Measurements from ENCODE around the gene EVI2B. TPM values are rescaled to one million over a fixed set of nuclear protein-coding genes. Genes with fewer than 3 reads are reported as not detected.

The EVI2B gene
- total RNA-seq, 1 donor from 2014 or later, result not detected

- TF ChIP-seq CTCF (conservative IDR thresholded peaks at IDR 0.05; ENCODE audit: low read depth, low read length), result no peak
- no peak for DNase-seq (ENCODE audit: low read depth)
- no peak overlapping the region for H3K4me3 ChIP-seq (ENCODE audit: low read depth, low read length)
Measured at GRCh38 chr17:31329221-31329620, 15.4 kb upstream of the EVI2B start.

GRCh38 chr17:31328160-31328535 lies 14.3 kb upstream of the EVI2B start:
- no peak for TF ChIP-seq CTCF (conservative IDR thresholded peaks at IDR 0.05; ENCODE audit: low read depth, low read length)
- DNase-seq (ENCODE audit: low read depth), result no peak
- H3K4me3 ChIP-seq (ENCODE audit: low read depth, low read length), result no peak overlapping the region

- no peak overlapping the region for H3K4me3 ChIP-seq (ENCODE audit: low read depth, low read length)
- DNase-seq (ENCODE audit: low read depth), result peak; percentile 67
- no peak for TF ChIP-seq CTCF (conservative IDR thresholded peaks at IDR 0.05; ENCODE audit: low read depth, low read length)
Measured at GRCh38 chr17:31327534-31328159, 13.8 kb upstream of the EVI2B start.

- no peak overlapping the region for H3K4me3 ChIP-seq (ENCODE audit: low read depth, low read length)
- DNase-seq (ENCODE audit: low read depth), result no peak
- TF ChIP-seq CTCF (conservative IDR thresholded peaks at IDR 0.05; ENCODE audit: low read depth, low read length), result no peak
Measured at GRCh38 chr17:31323551-31323950, 9.7 kb upstream of the EVI2B start.

- TF ChIP-seq CTCF (conservative IDR thresholded peaks at IDR 0.05; ENCODE audit: low read depth, low read length), result no peak
- H3K4me3 ChIP-seq (ENCODE audit: low read depth, low read length), result no peak overlapping the region
- DNase-seq (ENCODE audit: low read depth), result no peak
Measured at GRCh38 chr17:31321966-31322365, 8.1 kb upstream of the EVI2B start.

- TF ChIP-seq CTCF (conservative IDR thresholded peaks at IDR 0.05; ENCODE audit: low read depth, low read length), result no peak
Measured at GRCh38 chr17:31321481-31321880, 7.6 kb upstream of the EVI2B start, which contains the start of gene EVI2A. Gene EVI2A, minus strand, starts transcription at chr17:31321622. Its CDS starts 2,609 bp downstream, at chr17:31319013.

GRCh38 chr17:31320791-31321190 lies 6.9 kb upstream of the EVI2B start:
- DNase-seq (ENCODE audit: low read depth), result no peak
- H3K4me3 ChIP-seq (ENCODE audit: low read depth, low read length), result no peak overlapping the region
- no peak for TF ChIP-seq CTCF (conservative IDR thresholded peaks at IDR 0.05; ENCODE audit: low read depth, low read length)

More at GRCh38 chr17:31321481-31321880, 7.6 kb upstream of the EVI2B start, which contains the start of gene EVI2A:
- DNase-seq (ENCODE audit: low read depth), result no peak
- H3K4me3 ChIP-seq (ENCODE audit: low read depth, low read length), result no peak within 1 kb of the TSS
